B cell (primary cell): ENCODE data around the gene KLHL35. TPM values are rescaled to one million over a fixed set of nuclear protein-coding genes. Genes with fewer than 3 reads are reported as not detected.

Source experiments
- ATAC-seq: fragments of 200-7000 bp; cut with Tn5 transposase; one replicate; pipeline ENCODE4 v1.10.0; 2021; ENCODE audit warnings: low read depth, mild to moderate bottlenecking, moderate number of reproducible peaks, moderate library complexity
- CTCF ChIA-PET: fragments of 350-600 bp; sonication (Branson Sonifier 250); formaldehyde crosslinking; loops from one replicate; lab custom pipeline; 2021; ENCODE audit warnings: antibody characterized with exemption, inconsistent platforms; lab: Charles Lee
- POLR2A ChIA-PET: fragments of 350-600 bp; sonication (Branson Sonifier 250); formaldehyde crosslinking; loops from one replicate; lab custom pipeline; 2021; ENCODE audit warnings: antibody characterized with exemption; lab: Charles Lee
- DNase-seq: peaks from one replicate; pipeline ENCODE4 v3.0.0; 2013
- H2AFZ ChIP-seq: 2 replicates; pipeline ENCODE4 v1.6.1; 2012; ENCODE audit warnings: mild to moderate bottlenecking, low read depth, low read length; ENCODE audit not compliant: insufficient read depth, poor library complexity, severe bottlenecking
- H3K27ac ChIP-seq, 2 donors: 1 replicate in 1 of 2; 2 replicates in 1 of 2; pipeline ENCODE4 v1.5.1; 2012 to 2013; ENCODE audit warnings: low read length in 2 of 2, mild to moderate bottlenecking in 2 of 2, moderate library complexity in 1 of 2
- H3K27me3 ChIP-seq, 4 experiments: fragments of 200-600 bp in 1 of 4; sonication (generic) in 1 of 4; replicated peaks in 1 of 4; 1 replicate in 2 of 4; 2 replicates in 2 of 4; pipeline versions ENCODE4 v1.6.1 to v1.7.0; 2013 to 2016; ENCODE audit warnings: low read length in 3 of 4, mild to moderate bottlenecking in 2 of 4, mixed read lengths in 1 of 4, moderate library complexity in 1 of 4; ENCODE audit not compliant: insufficient read depth in 4 of 4, control insufficient read depth in 3 of 4; ENCODE audit errors: control extremely low read depth in 1 of 4
- H3K36me3 ChIP-seq, 2 experiments: replicated peaks in 1 of 2; 1 replicate in 1 of 2; 2 replicates in 1 of 2; pipeline versions ENCODE4 v1.6.1 to v1.7.1; 2013; ENCODE audit warnings: low read length in 1 of 2; ENCODE audit not compliant: insufficient read depth in 2 of 2, control insufficient read depth in 1 of 2; ENCODE audit errors: control extremely low read depth in 1 of 2, extremely low read depth in 1 of 2
- H3K4me1 ChIP-seq, 2 donors: fragments of 200-600 bp in 1 of 2; sonication (generic) in 1 of 2; 1 replicate in 1 of 2; 2 replicates in 1 of 2; pipeline versions ENCODE4 v1.5.1 to v1.6.1; 2013 to 2017; ENCODE audit warnings: low read length in 2 of 2; ENCODE audit not compliant: control insufficient read depth in 2 of 2, insufficient read depth in 2 of 2
- H3K4me2 ChIP-seq: replicated peaks from 2 replicates; pipeline ENCODE3; 2012; ENCODE audit warnings: mild to moderate bottlenecking, low read depth, low read length; ENCODE audit not compliant: poor library complexity, severe bottlenecking
- H3K4me3 ChIP-seq, 5 experiments: fragments of 200-600 bp in 1 of 5; sonication (generic) in 1 of 5; 1 replicate in 3 of 5; 2 replicates in 2 of 5; pipeline versions ENCODE4 v1.5.1 to v1.7.0; 2011 to 2016; ENCODE audit warnings: low read length in 4 of 5, mild to moderate bottlenecking in 4 of 5, low read depth in 2 of 5, control low read depth in 1 of 5, moderate library complexity in 1 of 5; ENCODE audit not compliant: insufficient read depth in 1 of 5; ENCODE audit errors: control extremely low read depth in 1 of 5, extremely low read depth in 1 of 5
- H3K79me2 ChIP-seq: fragments of 200-600 bp; sonication (generic); one replicate; pipeline ENCODE4 v1.6.0; 2016; ENCODE audit warnings: low read length; ENCODE audit not compliant: control insufficient read depth, insufficient read depth
- H3K9ac ChIP-seq: fragments of 200-600 bp; sonication (generic); 2 replicates; pipeline ENCODE4 v1.6.1; 2017; ENCODE audit warnings: mild to moderate bottlenecking, low read length, moderate library complexity
- H3K9me3 ChIP-seq, 3 donors: one replicate each; pipeline versions ENCODE4 v1.6.1 to v1.7.1; 2013; ENCODE audit warnings: low read length in 2 of 3; ENCODE audit not compliant: control insufficient read depth in 2 of 3, insufficient read depth in 1 of 3; ENCODE audit errors: control extremely low read depth in 1 of 3
- H4K20me1 ChIP-seq: 2 replicates; pipeline ENCODE4 v1.6.0; 2012; ENCODE audit warnings: mild to moderate bottlenecking, low read length; ENCODE audit not compliant: insufficient read depth, control insufficient read depth, poor library complexity, severe bottlenecking
- H3K27ac Mint-ChIP-seq: one replicate; pipeline ENCODE4 v1.8.0; 2021; ENCODE audit warnings: mixed read lengths
- H3K27me3 Mint-ChIP-seq: one replicate; pipeline ENCODE4 v1.8.0; 2021; ENCODE audit warnings: mixed read lengths
- H3K4me1 Mint-ChIP-seq: one replicate; pipeline ENCODE4 v1.8.0; 2021; ENCODE audit warnings: mixed read lengths
- H3K4me3 Mint-ChIP-seq: one replicate; pipeline ENCODE4 v1.8.0; 2021; ENCODE audit warnings: mixed read lengths
- H3K9me3 Mint-ChIP-seq: one replicate; pipeline ENCODE4 v1.8.0; 2022; ENCODE audit warnings: mixed read lengths; ENCODE audit not compliant: insufficient read depth
- EZH2 ChIP-seq: IDR thresholded peaks from 2 replicates; pipeline ENCODE4 v1.6.1; 2012; ENCODE audit warnings: borderline replicate concordance, low read depth, mild to moderate bottlenecking, moderate library complexity, low read length; ENCODE audit not compliant: insufficient read depth, poor library complexity, severe bottlenecking
- WGBS: methylation state at CpG from one replicate; pipeline ENCODE4 v1.1.5; 2013; ENCODE audit warnings: missing lambda C conversion rate; ENCODE audit not compliant: insufficient coverage; 5-methylcytosine and 5-hydroxymethylcytosine counted together
- intact Hi-C: fragments of 100-400 bp; cut with micrococcal nuclease; formaldehyde crosslinking; loops from one replicate; pipeline ENCODE4 v1.10.0; 2022
- polyA plus RNA-seq: library from polyadenylated mRNA; depleted of rRNA; stranded (reverse); fragments of >200 nt; gene quantifications from 2 replicates; pipeline ENCODE4 v1.2.3, GENCODE V29; 2012
- total RNA-seq, 2 donors: library from RNA; stranded (reverse); fragments of 120-200 nt in 1 of 2; gene quantifications; 1 replicate in 1 of 2; 2 replicates in 1 of 2; pipeline versions ENCODE4 v1.2.3 to v1.2.4, GENCODE V29; 2013 to 2022
- TF ChIP-seq, protein P1 (sequence below): fragments of 200-600 bp; IDR thresholded peaks from one replicate; pipeline ENCODE4 v1.8.0; 2022; ENCODE audit warnings: antibody characterized with exemption, mild to moderate bottlenecking

The KLHL35 gene
- total and polyA plus RNA-seq, 2 donors (not counting 1 experiment from before 2014, with no cell fraction given): 0.55 to 0.59 TPM

- CTCF ChIA-PET: no interaction called here
- DNase-seq (no peak), ATAC-seq (no peak)
- Mint-ChIP-seq H3K9me3 (no peaks in the 10 kb centered on the region), H3K4me3 (no peak overlapping the region), H3K27me3 (peaks cover 39% of the 10 kb centered on the region), H3K4me1 (peaks cover 26% of the 10 kb centered on the region), H3K27ac (no peak overlapping the region)
- H3K4me1 ChIP-seq: peaks cover 22 to 28% of the 10 kb centered on the region in 2 donors
- no peak for TF ChIP-seq EZH2
- TF ChIP-seq, protein P1, sequence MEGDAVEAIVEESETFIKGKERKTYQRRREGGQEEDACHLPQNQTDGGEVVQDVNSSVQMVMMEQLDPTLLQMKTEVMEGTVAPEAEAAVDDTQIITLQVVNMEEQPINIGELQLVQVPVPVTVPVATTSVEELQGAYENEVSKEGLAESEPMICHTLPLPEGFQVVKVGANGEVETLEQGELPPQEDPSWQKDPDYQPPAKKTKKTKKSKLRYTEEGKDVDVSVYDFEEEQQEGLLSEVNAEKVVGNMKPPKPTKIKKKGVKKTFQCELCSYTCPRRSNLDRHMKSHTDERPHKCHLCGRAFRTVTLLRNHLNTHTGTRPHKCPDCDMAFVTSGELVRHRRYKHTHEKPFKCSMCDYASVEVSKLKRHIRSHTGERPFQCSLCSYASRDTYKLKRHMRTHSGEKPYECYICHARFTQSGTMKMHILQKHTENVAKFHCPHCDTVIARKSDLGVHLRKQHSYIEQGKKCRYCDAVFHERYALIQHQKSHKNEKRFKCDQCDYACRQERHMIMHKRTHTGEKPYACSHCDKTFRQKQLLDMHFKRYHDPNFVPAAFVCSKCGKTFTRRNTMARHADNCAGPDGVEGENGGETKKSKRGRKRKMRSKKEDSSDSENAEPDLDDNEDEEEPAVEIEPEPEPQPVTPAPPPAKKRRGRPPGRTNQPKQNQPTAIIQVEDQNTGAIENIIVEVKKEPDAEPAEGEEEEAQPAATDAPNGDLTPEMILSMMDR: no peak
- no peak overlapping the region for H3K27ac ChIP-seq
- H3K36me3 ChIP-seq: peaks cover 0 to 8% of the 10 kb centered on the region in 2 experiments
- POLR2A ChIA-PET: no interaction called here
- no peak overlapping the region for H3K4me3 ChIP-seq
- H3K79me2 ChIP-seq: no peaks in the 10 kb centered on the region
- peaks cover 0 to 43% (median 23%) of the 10 kb centered on the region in 4 experiments for H3K27me3 ChIP-seq
- no peak overlapping the region for H2AFZ ChIP-seq
- no peak overlapping the region for H3K9ac ChIP-seq
- no peak overlapping the region for H3K4me2 ChIP-seq
- no peaks in the 10 kb centered on the region for H4K20me1 ChIP-seq
- intact Hi-C loops: no loop called here
- H3K9me3 ChIP-seq: peaks cover 0 to 11% (median 0%) of the 10 kb centered on the region in 3 donors
Measured at GRCh38 chr11:75427181-75427580, 5.8 kb downstream of the KLHL35 start.

DNA sequence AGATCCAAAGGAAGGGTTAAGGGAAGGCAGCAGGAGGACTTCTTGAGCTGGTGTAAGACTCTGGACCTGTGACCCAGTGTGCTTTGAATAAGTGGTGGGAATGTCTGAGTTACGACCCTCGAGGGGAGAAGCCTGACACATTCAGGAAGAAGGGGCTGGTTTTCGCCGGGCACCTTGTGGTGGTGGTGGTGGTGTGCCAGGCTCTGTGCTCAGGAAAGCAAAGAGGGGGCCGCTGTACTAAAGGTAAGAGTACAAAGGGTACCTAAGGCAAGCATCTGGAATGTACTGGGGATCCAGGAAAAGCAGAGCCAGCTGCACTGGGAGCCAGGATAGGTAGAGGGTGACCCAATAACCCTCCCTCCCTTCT, 6.3 kb downstream of the KLHL35 start:
- H2AFZ ChIP-seq: no peak overlapping the region
- ATAC-seq: no peak
- CTCF ChIA-PET: no interaction called here

More for the DNA sequence above, 6.3 kb downstream of the KLHL35 start:
- POLR2A ChIA-PET: no interaction called here
- no peak overlapping the region for H3K4me2 ChIP-seq
- H4K20me1 ChIP-seq: no peaks in the 10 kb centered on the region
- peaks cover 22 to 28% of the 10 kb centered on the region in 2 donors for H3K4me1 ChIP-seq
- peaks cover 0 to 38% (median 22%) of the 10 kb centered on the region in 4 experiments for H3K27me3 ChIP-seq
- peaks cover 0 to 11% (median 0%) of the 10 kb centered on the region in 3 donors for H3K9me3 ChIP-seq
- WGBS: 86% methylated on average over 2 of the region's 5 CpGs
- no peak overlapping the region for H3K9ac ChIP-seq
- TF ChIP-seq EZH2: no peak
- TF ChIP-seq, protein P1: no peak
- Mint-ChIP-seq H3K4me1 (peaks cover 26% of the 10 kb centered on the region), H3K9me3 (no peaks in the 10 kb centered on the region), H3K27me3 (peaks cover 35% of the 10 kb centered on the region), H3K27ac (no peak overlapping the region), H3K4me3 (no peak overlapping the region)
- intact Hi-C loops: no loop called here
- no peak for DNase-seq
- H3K27ac ChIP-seq: no peak overlapping the region
- H3K36me3 ChIP-seq: peaks cover 0 to 8% of the 10 kb centered on the region in 2 experiments
- H3K79me2 ChIP-seq: no peaks in the 10 kb centered on the region
- no peak overlapping the region for H3K4me3 ChIP-seq
